KMS-11 (cell line): Measurements from ENCODE around the gene DDX5.

ENCODE experiments used
- H2AFZ ChIP-seq: fragments of 200-600 bp; sonication (generic); 2 replicates; pipeline ENCODE4 v1.6.1; 2016; ENCODE audit warnings: antibody characterized with exemption, mixed run types, low read depth
- H3K27ac ChIP-seq: fragments of 200-600 bp; sonication (generic); 2 replicates; pipeline ENCODE4 v1.6.1; 2016; ENCODE audit warnings: mild to moderate bottlenecking, mixed run types
- H3K27me3 ChIP-seq: fragments of 200-600 bp; sonication (generic); 2 replicates; pipeline ENCODE4 v1.6.1; 2017; ENCODE audit warnings: mild to moderate bottlenecking, low read depth, mixed run types, moderate library complexity; ENCODE audit not compliant: insufficient read depth
- H3K36me3 ChIP-seq: fragments of 200-600 bp; sonication (generic); 2 replicates; pipeline ENCODE4 v1.6.1; 2017; ENCODE audit warnings: mild to moderate bottlenecking, mixed run types; ENCODE audit not compliant: insufficient read depth
- H3K4me1 ChIP-seq: fragments of 200-600 bp; sonication (generic); 2 replicates; pipeline ENCODE4 v1.6.1; 2016; ENCODE audit warnings: mild to moderate bottlenecking, low read depth, mixed run types; ENCODE audit not compliant: poor library complexity, severe bottlenecking
- H3K4me2 ChIP-seq: fragments of 200-600 bp; sonication (generic); 2 replicates; pipeline ENCODE4 v1.7.0; 2016; ENCODE audit warnings: mild to moderate bottlenecking, mixed run types
- H3K4me3 ChIP-seq: fragments of 200-600 bp; sonication (generic); IDR thresholded peaks from 2 replicates; pipeline ENCODE4 v1.6.1; 2017; ENCODE audit warnings: low read depth, low read length, mixed read lengths; ENCODE audit not compliant: insufficient read depth
- H3K79me2 ChIP-seq: fragments of 200-600 bp; sonication (generic); 2 replicates; pipeline ENCODE4 v1.6.1; 2016; ENCODE audit warnings: low read depth, mixed run types; ENCODE audit not compliant: insufficient read depth
- H3K9ac ChIP-seq: fragments of 200-600 bp; sonication (generic); 2 replicates; pipeline ENCODE4 v1.6.1; 2016; ENCODE audit warnings: mild to moderate bottlenecking, mixed run types
- H4K20me1 ChIP-seq: fragments of 200-600 bp; sonication (generic); 2 replicates; pipeline ENCODE4 v1.6.1; 2016; ENCODE audit warnings: mild to moderate bottlenecking, mixed run types; ENCODE audit not compliant: insufficient read depth
- TF ChIP-seq, protein P1 (sequence below): fragments of 200-600 bp; sonication (generic); conservative IDR thresholded peaks from 2 replicates; pipeline ENCODE4 v1.6.1; 2017; ENCODE audit warnings: low read depth, mild to moderate bottlenecking, antibody characterized with exemption, low read length, moderate library complexity, mixed read lengths

DDX5 gene

DNA sequence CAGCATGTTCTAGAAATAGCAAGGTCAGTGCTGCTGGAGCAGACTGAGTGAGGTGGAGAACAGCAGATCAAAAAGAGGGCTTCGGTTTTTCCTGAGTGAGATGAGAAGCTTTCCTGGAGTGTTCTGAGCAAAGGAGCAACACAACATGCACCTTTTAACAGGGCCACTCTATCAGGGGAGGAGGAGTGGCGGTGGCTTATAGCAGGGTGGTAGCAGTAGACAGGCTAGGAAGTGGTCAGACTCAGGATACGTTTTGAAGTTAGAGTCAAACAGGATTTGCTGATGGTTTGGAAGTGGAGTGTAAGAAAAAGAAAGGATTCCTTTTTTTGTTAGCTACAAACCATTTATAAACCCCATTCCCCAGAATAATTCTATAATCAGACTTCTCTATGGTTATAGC, 21.7 kb downstream of the DDX5 start:
- no peak overlapping the region for H2AFZ ChIP-seq
- H4K20me1 ChIP-seq, result no peaks in the 10 kb centered on the region
- no peak overlapping the region for H3K27ac ChIP-seq
- no peak overlapping the region for H3K4me3 ChIP-seq
- H3K9ac ChIP-seq, result no peak overlapping the region
- H3K4me2 ChIP-seq, result no peak overlapping the region
- H3K36me3 ChIP-seq, result no peaks in the 10 kb centered on the region
- H3K4me1 ChIP-seq, result no peaks in the 10 kb centered on the region
- no peaks in the 10 kb centered on the region for H3K27me3 ChIP-seq
- TF ChIP-seq, protein P1, sequence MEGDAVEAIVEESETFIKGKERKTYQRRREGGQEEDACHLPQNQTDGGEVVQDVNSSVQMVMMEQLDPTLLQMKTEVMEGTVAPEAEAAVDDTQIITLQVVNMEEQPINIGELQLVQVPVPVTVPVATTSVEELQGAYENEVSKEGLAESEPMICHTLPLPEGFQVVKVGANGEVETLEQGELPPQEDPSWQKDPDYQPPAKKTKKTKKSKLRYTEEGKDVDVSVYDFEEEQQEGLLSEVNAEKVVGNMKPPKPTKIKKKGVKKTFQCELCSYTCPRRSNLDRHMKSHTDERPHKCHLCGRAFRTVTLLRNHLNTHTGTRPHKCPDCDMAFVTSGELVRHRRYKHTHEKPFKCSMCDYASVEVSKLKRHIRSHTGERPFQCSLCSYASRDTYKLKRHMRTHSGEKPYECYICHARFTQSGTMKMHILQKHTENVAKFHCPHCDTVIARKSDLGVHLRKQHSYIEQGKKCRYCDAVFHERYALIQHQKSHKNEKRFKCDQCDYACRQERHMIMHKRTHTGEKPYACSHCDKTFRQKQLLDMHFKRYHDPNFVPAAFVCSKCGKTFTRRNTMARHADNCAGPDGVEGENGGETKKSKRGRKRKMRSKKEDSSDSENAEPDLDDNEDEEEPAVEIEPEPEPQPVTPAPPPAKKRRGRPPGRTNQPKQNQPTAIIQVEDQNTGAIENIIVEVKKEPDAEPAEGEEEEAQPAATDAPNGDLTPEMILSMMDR, result no peak
- no peaks in the 10 kb centered on the region for H3K79me2 ChIP-seq

DNA sequence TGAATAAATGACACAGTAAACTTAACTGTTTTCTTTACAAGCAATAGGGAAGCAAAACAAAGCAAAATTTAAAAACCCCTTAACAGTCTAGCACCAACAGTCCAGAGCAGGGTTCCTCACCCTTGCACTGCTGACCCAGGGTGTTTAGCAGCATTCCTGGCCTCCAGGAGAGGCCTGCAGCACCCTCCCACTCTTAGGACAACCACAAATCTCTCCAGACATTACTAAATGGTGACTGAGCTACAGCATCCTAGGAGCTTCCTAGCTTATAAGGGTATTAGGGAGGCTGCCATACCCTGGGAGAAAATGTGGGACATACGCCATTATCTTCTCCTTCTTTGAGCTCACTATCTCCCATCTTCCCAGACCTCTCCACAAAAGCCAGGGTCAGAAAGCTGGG, 25.1 kb downstream of the DDX5 start:
- TF ChIP-seq, protein P1, result no peak
- Histone ChIP-seq H3K4me1 (no peaks in the 10 kb centered on the region), H3K79me2 (no peaks in the 10 kb centered on the region), H3K27me3 (no peaks in the 10 kb centered on the region), H3K27ac (no peak overlapping the region), H4K20me1 (no peaks in the 10 kb centered on the region), H3K4me3 (no peak overlapping the region), H2AFZ (no peak overlapping the region), H3K9ac (no peak overlapping the region), H3K4me2 (no peak overlapping the region), H3K36me3 (no peaks in the 10 kb centered on the region)

DNA sequence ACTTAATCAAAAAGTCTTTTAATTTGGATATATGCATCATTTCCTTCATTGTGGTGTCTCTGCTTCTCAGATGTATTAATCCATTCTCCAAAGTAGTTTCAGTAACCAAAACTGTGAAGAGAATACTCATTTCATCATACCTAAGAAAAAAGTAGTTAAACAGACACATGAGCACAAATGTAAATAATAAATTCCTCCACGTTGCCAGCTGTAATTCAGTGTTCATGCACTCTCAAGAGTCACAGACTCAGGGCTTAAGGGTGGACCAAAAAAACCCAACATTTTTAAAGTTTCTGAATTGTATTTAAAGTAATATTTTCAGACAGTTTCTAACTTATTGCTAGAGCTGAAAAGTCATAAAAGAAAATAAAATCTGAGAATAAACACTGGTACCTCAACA, 28.2 kb downstream of the DDX5 start:
- H3K4me2 ChIP-seq, result no peak overlapping the region
- H3K27me3 ChIP-seq, result no peaks in the 10 kb centered on the region
- H3K4me3 ChIP-seq, result no peak overlapping the region
- no peaks in the 10 kb centered on the region for H4K20me1 ChIP-seq
- no peaks in the 10 kb centered on the region for H3K4me1 ChIP-seq
- H3K27ac ChIP-seq, result no peak overlapping the region
- no peak overlapping the region for H3K9ac ChIP-seq
- H3K36me3 ChIP-seq, result no peaks in the 10 kb centered on the region
- no peak overlapping the region for H2AFZ ChIP-seq
- H3K79me2 ChIP-seq, result no peaks in the 10 kb centered on the region
- TF ChIP-seq, protein P1, result no peak

DNA sequence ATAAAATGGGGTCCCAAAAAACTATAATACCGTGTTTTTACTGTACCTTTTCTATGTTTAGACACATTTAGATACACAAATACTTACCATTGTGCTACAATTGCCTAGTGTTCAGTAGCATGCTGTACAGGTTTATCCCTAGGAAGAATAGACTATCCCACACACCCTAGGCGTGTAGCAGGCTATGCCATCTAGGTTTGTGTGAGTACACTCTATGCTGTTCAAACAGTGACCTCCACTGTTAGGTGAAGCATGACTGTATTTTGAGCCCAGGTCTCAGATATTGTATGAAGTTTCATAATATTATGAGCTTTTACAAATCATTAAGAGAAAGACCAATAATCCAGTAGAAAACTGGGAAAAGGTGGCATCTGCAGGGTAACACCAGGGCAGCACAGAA, 33.5 kb downstream of the DDX5 start:
- no peak overlapping the region for H2AFZ ChIP-seq
- H3K79me2 ChIP-seq, result no peaks in the 10 kb centered on the region
- H4K20me1 ChIP-seq, result no peaks in the 10 kb centered on the region
- H3K36me3 ChIP-seq, result no peaks in the 10 kb centered on the region
- H3K4me1 ChIP-seq, result no peaks in the 10 kb centered on the region
- no peak overlapping the region for H3K4me3 ChIP-seq
- no peak overlapping the region for H3K4me2 ChIP-seq
- H3K9ac ChIP-seq, result no peak overlapping the region
- TF ChIP-seq, protein P1, result no peak
- no peak overlapping the region for H3K27ac ChIP-seq
- no peaks in the 10 kb centered on the region for H3K27me3 ChIP-seq

DNA sequence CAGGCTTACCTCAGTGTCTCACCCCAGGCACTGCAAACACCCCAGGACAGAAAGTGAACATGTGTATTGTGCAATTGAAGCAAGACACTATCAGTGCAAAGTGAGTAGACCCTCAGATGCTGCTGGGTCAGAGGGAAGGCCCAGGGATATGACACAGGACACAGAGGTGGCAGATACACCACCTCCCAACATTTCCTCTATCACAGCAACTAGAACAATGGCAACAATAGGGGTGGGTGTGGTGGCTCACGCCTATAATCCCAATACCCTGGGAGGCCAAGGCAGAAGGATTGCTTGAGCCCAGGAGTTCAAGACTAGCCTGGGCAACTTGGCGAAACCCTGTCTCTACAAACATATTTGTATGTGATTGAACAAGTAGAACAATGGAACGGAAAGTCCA, 34.6 kb downstream of the DDX5 start:
- Histone ChIP-seq H3K4me1 (no peaks in the 10 kb centered on the region), H3K4me2 (no peak overlapping the region), H2AFZ (no peak overlapping the region), H3K27me3 (no peaks in the 10 kb centered on the region), H3K36me3 (no peaks in the 10 kb centered on the region), H3K4me3 (no peak overlapping the region), H3K79me2 (no peaks in the 10 kb centered on the region), H4K20me1 (no peaks in the 10 kb centered on the region), H3K27ac (no peak overlapping the region), H3K9ac (no peak overlapping the region)
- TF ChIP-seq, protein P1, result no peak
